ENCODE results near the gene SLC7A14. TPM values are rescaled to one million over a fixed set of nuclear protein-coding genes. Genes with fewer than 3 reads are reported as not detected.

The SLC7A14 gene
- total and polyA plus RNA-seq, 10 of the 15 experiments (the other 5 are each of a cell fraction or from before 2014, with no cell fraction given): not detected

GRCh38 chr3:170428095-170428494 lies 157.8 kb downstream of the SLC7A14 start:
- no peak overlapping the region for H3K27ac ChIP-seq (ENCODE audit: control insufficient read depth, insufficient read depth)
- BruUV-seq (replicated peaks): no TSS peak
- peak overlapping the region; percentile 63 for H3K4me2 ChIP-seq (ENCODE audit: control insufficient read depth, insufficient read depth)
- H3K79me2 ChIP-seq (ENCODE audit: control insufficient read depth, insufficient read depth, low read length): no peaks in the 10 kb centered on the region
- DNase-seq (ENCODE audit: low read depth, low spot score): no peak
- H4K20me1 ChIP-seq (ENCODE audit: control insufficient read depth, insufficient read depth): no peaks in the 10 kb centered on the region
- 20% methylated on average over 2 of the region's 2 CpGs for WGBS (ENCODE audit: insufficient coverage, insufficient replicate concordance, low lambda C conversion rate, missing lambda C conversion rate)
- ChIA-PET RAD21 (ENCODE audit: unreplicated experiment) (no interaction called here), SMC1A (ENCODE audit: uncharacterized antibody, unreplicated experiment) (interaction anchor here (0.8 to 1.1 kb wide), 2 partner anchors 14 to 15 kb away, joined by 3 to 4 read pairs; no protein-coding TSS in a partner anchor), POLR2A (no interaction called here), CTCF (interaction anchor here (1.1 kb wide), 1 partner anchor 14 kb away, joined by 4 read pairs; no protein-coding TSS in a partner anchor)
- FAIRE-seq: no peak
- in situ Hi-C loops (cut with MboI): no loop called here
- H3K4me3 ChIP-seq: no peak overlapping the region
- H3K27me3 ChIP-seq (replicated peaks in 1 of 2; ENCODE audit: control insufficient read depth in 2 of 2, insufficient read depth in 2 of 2, low read length in 1 of 2): no peaks in the 10 kb centered on the region; a peak in 3 of 4 replicates
- H2AFZ ChIP-seq (ENCODE audit: control insufficient read depth, low read depth, low read length): no peak overlapping the region
- peaks cover 16% of the 10 kb centered on the region for H3K4me1 ChIP-seq (ENCODE audit: control insufficient read depth, insufficient read depth, low read length)
- no peak for TF ChIP-seq POLR2A (IDR thresholded peaks at IDR 0.05; ENCODE audit: low read depth, low read length)
- no peak for TF ChIP-seq ZNF622 (IDR thresholded peaks at IDR 0.05)
- TF ChIP-seq, protein P1, sequence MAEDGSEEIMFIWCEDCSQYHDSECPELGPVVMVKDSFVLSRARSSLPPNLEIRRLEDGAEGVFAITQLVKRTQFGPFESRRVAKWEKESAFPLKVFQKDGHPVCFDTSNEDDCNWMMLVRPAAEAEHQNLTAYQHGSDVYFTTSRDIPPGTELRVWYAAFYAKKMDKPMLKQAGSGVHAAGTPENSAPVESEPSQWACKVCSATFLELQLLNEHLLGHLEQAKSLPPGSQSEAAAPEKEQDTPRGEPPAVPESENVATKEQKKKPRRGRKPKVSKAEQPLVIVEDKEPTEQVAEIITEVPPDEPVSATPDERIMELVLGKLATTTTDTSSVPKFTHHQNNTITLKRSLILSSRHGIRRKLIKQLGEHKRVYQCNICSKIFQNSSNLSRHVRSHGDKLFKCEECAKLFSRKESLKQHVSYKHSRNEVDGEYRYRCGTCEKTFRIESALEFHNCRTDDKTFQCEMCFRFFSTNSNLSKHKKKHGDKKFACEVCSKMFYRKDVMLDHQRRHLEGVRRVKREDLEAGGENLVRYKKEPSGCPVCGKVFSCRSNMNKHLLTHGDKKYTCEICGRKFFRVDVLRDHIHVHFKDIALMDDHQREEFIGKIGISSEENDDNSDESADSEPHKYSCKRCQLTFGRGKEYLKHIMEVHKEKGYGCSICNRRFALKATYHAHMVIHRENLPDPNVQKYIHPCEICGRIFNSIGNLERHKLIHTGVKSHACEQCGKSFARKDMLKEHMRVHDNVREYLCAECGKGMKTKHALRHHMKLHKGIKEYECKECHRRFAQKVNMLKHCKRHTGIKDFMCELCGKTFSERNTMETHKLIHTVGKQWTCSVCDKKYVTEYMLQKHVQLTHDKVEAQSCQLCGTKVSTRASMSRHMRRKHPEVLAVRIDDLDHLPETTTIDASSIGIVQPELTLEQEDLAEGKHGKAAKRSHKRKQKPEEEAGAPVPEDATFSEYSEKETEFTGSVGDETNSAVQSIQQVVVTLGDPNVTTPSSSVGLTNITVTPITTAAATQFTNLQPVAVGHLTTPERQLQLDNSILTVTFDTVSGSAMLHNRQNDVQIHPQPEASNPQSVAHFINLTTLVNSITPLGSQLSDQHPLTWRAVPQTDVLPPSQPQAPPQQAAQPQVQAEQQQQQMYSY (CRISPR knock-in tag; IDR thresholded peaks at IDR 0.05): no peak
- no peak for TF ChIP-seq SP1 (IDR thresholded peaks at IDR 0.05; ENCODE audit: low read depth, low read length)
- TF ChIP-seq SREBF2 (IDR thresholded peaks at IDR 0.05; ENCODE audit: low read length): no peak
- no peak for TF ChIP-seq ZNF207 (IDR thresholded peaks at IDR 0.05; ENCODE audit: borderline replicate concordance)
- TF ChIP-seq SUZ12 (IDR thresholded peaks at IDR 0.05; ENCODE audit: unreplicated experiment): no peak
- TF ChIP-seq SRF (IDR thresholded peaks at IDR 0.05; ENCODE audit: low read depth in 2 of 2, low read length in 2 of 2): no peak
- TF ChIP-seq JUND (IDR thresholded peaks at IDR 0.05; ENCODE audit: low read depth, low read length): no peak
- intact Hi-C loops (cut with micrococcal nuclease; ENCODE audit: unreplicated experiment): loop anchor here (5.0 kb wide), 1 partner anchor 204 kb away; no protein-coding TSS in a partner anchor
- no peaks in the 10 kb centered on the region for H3K36me3 ChIP-seq (ENCODE audit: control insufficient read depth in 2 of 2, insufficient read depth in 2 of 2, low read length in 1 of 2)
- no peak for ATAC-seq
- no peaks in the 10 kb centered on the region for H3K9me3 ChIP-seq (replicated peaks; ENCODE audit: control insufficient read depth, insufficient read depth, low read length)
- no peak overlapping the region for H3K9ac ChIP-seq (ENCODE audit: control insufficient read depth, insufficient read depth, low read length)
